GM18520 (cell line): ENCODE results near the gene OLFML1.

Experiments
- ATAC-seq: cut with Tn5 transposase; IDR thresholded peaks from one replicate; pipeline ENCODE4 v1.9.1; 2021; ENCODE audit not compliant: unreplicated experiment

The OLFML1 gene

GRCh38 chr11:7485186-7486097 lies at the start of gene OLFML1:
Gene OLFML1 (plus strand): TSS chr11:7485506. CDS start chr11:7485876, 370 bp downstream.
- ATAC-seq = no peak

DNA sequence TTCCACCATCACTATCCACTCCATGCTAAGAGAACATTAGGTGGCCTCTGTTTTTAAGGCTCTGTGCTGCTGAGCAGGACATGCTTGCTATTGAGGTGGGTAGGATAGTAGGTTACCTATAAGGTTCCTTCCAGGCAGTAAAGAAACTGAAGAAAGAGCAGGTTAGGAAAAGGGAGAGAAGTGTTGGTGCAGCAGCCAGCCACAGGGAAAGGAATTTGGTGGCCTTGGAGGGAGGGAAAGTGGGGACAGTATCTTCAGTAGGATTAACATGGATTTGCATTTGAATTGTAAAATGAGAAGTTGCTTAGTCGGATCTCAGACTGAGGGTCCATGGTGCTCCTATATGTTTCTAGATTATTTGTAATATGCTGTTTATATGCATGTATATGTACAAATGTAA lies 49.2 kb upstream of the OLFML1 start:
- ATAC-seq = no peak

- peak; percentile 50 for ATAC-seq
These were observed 48.6 kb upstream of the OLFML1 start for GRCh38 chr11:7436657-7437056.

GRCh38 chr11:7437696-7438095 lies 47.6 kb upstream of the OLFML1 start:
- no peak for ATAC-seq

DNA sequence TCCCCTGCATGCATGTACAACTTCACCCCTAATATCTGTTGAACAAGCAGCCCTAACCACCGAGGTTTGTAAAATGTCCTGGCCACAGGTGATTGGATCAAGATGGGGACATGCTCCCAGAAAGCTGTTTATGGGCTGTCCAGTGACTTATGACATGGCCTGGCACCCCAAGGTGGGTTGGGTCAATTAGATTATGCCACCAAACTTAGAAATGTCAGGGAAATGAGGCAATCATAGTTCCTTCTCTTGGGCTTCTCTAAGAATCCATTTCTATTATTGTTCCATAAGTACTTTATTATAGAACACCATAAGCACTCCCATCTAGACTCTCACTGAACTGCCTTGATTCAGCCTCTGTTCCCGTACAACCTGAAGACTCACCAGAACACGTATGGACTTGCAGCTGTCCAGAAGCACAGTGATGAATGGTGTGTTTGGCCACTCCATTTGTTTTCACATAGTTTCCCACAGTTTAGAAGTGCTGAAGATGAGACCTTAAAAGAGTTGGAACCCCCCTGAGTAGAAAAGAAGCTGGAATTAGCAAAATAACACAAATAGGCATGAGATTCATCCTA lies 45.5 kb upstream of the OLFML1 start:
- no peak for ATAC-seq

DNA sequence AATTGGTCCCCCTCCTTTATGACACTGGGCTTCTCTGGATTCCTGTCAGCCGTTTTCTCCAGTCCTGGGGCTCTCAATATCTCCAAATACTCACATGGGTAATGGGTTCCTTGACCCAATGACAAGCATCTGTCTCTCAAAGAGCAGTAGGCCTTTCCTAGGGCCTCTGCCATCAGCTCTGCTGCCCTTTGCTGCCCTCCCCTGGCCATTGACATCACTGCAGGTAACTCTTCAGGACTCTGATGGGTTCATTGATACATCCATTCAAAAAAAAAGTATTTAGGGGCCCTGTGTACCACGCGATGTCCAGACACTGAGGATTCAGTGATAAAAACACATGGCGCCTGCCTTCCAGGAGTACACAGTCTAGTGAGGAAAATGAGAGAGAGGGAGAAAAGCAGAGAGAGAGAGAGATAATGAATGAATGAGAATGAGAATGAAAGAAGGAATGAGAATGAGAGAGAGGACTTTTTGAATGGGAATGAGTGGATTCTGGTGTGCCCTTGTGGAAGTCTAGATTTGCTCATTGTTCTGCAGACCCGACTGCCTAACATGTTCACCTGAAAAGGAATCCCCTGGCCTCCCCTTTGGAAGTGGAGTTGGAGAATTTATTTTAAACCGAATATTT lies 42.6 kb upstream of the OLFML1 start:
- peak; percentile 79 for ATAC-seq

DNA sequence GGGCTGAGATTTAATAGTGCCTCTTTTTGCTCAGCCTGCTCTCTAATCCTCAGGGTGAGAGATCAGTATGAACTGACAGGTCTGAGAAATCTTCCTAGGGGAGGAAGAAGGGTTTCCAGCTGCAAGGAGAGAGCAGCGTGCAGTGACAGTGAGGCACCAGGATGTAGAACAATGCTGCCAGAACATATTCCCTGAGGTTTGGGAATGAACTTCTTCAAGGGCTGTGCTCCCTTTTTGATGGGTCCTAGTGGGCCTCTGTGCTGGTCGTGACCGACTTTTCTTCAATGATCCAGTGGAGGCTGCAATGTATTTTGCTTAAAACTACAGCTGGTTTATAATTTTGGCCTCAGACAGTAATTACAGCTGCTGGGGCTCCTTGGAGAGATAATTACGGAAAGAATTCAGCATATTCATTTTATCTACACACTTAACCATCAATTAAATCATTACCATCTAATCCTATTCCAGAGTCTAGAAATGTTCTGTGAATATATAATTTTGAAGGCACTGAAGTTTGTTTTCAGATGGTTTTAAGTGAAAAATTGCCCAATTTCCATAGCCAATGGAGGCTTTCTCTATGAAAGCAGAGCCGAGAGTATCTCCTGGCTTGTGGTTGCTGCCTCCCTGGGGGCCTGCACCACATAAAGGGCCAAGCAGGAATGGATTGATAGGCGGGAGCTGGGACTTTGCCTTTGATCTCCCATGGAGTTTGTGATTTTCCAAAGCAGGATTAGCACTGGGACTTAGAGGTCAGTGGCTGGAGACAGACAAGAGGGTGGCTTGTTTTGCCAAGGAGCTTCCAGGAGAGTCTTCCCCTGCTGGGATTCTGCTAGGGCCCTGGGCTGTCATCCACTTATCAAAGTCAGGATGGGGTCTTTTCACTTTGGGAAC lies 41.0 kb upstream of the OLFML1 start:
- ATAC-seq = no peak

- no peak for ATAC-seq
These were observed 39.7 kb upstream of the OLFML1 start for GRCh38 chr11:7445564-7445963.

DNA sequence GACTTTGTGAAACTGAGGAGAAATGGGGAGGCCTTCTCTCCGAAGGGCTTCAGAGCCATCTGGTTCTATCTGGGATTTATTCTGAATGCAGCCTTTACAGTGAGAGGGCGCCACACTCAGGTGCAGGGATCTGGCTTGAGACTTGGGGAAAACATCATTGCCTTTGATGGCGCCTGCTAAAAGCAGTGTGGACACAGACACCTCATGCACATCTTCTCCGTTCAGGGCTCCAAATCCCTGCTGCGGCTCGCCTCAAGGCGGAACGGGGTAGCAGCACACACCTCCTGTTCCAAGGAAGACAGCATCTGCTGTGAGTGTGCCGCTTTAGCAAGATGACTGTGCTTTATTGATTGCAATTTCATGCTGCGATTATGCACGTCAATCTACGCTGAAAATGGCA lies 37.1 kb upstream of the OLFML1 start:
- no peak for ATAC-seq

DNA sequence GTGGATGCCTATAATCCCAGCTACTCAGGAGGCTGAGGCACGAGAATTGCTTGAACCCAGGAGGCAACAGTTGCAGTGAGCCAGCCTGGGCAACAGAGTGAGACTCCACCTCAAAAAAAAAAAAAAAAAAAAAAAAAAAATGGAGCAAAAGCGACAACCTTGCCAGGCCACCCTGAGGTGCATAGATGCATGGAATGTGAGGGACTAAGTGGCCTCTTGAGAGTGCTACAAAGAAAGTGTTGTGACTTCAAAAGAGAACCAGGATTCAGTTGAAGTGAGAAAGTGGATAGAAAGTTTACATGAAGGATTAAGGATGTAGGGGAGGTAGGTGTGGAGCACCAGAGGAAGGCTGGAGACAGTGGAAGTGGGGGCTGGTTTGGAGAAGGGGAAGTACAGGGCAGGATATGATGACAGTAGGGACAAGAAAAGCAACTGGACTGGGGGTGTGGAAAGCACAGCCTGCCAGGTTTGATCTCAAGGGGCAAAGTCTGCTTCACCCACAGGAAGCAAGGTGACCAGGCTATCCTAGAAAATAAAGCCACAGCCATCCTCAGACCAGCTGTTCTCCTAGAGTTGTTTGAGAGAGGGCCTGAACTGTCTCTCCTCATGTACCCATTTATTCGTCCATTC lies 36.0 kb upstream of the OLFML1 start:
- no peak for ATAC-seq

- ATAC-seq = no peak
These were observed 35.5 kb upstream of the OLFML1 start for GRCh38 chr11:7449841-7450214.

GRCh38 chr11:7450836-7451235 lies 34.5 kb upstream of the OLFML1 start:
- ATAC-seq = no peak

DNA sequence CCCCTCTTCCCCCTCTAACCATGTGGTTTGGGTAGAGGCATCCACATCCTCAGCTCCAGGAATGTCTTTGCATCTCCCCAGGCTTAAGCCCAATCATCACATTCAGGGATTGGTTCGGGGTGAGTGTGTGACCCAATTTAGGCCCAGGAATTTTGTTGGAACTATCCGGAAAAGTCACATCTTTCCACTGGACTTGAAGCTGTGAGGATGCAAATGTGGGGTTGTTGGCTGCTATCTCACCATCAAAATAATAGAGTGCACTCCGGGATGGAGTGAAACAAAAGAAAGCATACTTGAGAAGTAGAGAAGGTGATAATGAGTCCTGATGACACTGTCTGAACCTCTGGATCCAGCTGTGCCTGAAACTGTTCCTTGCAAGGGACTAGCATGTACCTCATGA lies 33.8 kb upstream of the OLFML1 start:
- no peak for ATAC-seq

DNA sequence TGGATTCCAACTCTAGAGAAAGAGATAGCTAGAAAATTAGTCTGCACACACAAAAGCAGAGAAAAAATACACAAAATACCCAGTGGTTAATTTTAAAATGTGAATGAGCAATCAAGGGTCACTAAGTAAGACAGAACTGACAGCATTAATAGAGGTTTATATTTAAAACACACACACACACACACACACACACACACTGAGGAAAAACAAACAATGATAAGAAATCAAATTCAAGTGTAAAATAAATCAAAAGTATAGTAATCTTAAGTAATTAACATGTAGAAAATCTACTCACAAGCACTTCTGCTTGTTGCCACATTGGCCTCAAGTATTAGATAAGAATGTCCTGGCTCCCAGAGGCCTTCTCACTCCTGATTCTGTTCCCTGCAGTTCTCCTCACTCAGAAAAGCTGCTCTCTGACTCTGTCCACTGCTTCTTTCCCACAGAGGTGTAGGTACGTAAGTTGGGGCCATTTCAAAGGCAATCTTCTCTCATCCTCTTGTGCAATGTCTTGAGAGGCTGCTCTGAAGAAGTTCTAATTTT lies 33.3 kb upstream of the OLFML1 start:
- ATAC-seq = no peak

DNA sequence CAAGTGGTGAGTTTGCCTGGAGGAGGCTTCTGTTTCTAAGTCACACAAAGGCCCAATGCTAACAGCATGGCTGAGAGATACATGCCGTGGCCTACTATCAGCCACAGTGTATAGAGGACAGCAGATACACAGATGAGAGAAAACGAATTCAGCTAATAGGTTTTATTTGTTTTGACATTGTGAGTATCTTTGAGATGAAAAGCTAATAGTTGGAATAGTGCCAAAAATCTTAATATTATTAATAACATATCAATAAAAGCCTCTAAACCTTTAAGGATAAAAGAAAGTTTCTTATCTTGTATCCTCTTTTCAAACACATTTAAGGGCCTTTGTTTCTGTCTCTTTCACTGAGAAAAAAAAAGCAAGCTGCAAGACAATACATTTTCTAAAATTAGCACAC lies 30.5 kb upstream of the OLFML1 start:
- ATAC-seq = no peak

DNA sequence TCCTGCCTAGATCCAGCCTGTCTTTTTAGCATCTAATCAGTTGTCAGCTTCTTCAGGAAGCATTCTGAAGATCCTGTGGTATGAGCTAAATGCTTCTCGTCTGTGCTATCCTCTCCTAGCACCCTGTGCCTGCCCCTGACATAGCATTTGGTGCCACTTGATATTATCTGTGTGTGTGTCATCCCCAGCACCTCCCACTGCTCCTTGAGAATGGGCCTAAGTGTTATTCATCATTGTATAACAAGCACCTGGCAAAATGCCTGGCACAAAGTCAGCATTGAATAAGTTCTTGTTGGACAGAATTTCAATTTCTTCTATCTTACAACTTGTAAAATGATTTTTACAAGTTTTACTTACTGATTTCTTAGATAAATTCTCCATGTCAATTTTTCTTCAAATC lies 28.1 kb upstream of the OLFML1 start:
- ATAC-seq = no peak

DNA sequence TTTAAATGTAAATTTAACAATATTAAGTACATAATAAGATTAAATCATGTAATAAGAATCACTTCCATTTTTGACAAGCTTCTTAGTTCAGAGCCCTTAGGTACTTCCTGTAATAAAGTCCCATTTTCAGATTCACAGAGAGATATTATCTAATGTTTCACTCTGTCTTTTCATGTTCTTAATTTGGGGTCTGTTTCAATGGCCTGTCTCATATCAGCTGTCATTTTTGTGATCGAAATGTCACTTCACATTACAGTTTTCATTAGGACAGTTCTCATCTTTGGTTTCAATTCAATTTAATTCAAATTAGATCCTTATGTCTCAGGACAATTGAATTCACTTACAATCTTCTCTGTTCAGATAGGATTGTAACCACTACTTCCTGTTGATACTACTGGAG lies 22.6 kb upstream of the OLFML1 start:
- ATAC-seq = no peak

DNA sequence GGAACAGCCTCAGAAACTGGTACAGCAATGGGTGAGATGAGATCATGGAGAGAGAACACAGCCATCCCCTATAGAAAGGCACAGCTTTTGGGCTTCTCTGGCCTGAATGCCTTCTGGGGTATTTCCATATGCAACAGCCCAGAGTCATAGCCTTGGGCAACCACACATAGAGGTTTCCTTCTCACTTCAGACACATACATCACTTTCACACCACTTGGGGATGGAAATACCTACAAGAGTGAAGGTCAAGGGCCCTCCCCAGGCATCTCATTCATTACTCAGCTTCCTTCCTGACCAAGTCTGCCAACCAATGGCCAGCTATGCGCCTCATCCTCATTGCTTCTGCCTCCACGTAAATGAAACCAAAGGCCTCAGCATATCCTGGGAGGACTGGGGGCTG lies 17.7 kb upstream of the OLFML1 start:
- peak; percentile 97 for ATAC-seq

- no peak for ATAC-seq
These were observed 15.9 kb upstream of the OLFML1 start for GRCh38 chr11:7469351-7469865.

DNA sequence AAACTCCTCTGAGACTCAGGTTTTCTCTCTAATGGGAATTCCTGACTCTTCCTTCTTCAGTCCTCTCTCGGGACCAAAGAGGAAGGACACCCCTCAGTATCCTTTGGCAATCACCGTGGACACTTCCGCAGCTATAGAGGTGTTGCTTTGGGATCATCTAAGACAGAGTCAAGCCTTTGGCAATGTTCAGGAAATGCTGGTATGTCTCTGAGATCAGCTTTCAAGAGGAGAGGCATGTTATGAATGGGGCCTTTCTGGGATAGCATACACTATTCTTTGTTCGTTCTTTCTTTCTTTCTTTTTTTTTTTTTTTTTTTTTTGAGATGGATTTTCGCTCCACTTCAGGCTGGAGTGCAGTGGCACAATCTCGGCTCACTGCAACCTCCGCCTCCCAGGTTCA lies 14.2 kb upstream of the OLFML1 start:
- no peak for ATAC-seq
